ENCODE results near the gene ARPC1B. TPM values are rescaled to one million over a fixed set of nuclear protein-coding genes. Genes with fewer than 3 reads are reported as not detected.

ARPC1B gene
- total RNA-seq, 1 donor from 2014 or later, result 888 TPM

DNA sequence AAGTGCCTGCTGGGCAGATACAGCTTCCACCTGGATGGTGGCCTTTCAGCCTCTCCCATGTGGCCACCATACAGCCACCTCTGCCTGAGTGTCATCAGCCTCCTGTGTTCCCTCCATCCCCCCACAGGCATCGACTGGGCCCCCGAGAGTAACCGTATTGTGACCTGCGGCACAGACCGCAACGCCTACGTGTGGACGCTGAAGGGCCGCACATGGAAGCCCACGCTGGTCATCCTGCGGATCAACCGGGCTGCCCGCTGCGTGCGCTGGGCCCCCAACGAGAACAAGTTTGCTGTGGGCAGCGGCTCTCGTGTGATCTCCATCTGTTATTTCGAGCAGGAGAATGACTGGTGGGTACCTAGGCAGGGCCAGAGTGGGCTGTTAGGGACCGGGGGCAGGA lies 13.4 kb downstream of the ARPC1B start:
- no peak for DNase-seq (ENCODE audit: low read depth, low spot score)

GRCh38 chr7:99389772-99390171 lies 15.2 kb downstream of the ARPC1B start:
- no peak for DNase-seq (ENCODE audit: low read depth, low spot score)

- no peak for DNase-seq (ENCODE audit: low read depth, low spot score)
Measured at GRCh38 chr7:99390941-99391602, 16.5 kb downstream of the ARPC1B start.

DNA sequence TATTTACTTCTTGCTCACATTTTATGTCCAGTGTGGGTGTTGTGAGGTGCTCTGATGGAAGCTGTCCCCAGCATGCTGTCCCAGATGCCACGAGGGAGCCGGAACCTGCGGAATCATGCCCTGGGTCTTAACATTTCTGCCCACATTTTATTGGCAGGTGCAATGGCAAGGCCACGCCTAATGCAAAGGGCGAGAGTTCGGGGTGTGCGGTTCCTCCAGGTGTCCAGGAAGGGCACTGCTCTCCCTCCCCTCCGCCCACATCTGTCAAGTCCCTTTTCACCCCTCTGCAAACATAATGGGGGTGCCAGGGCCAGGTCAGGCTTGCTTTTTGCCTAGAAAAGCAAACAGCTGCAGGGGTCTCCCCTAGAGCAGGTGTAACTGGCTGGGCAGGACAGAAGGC lies 17.5 kb downstream of the ARPC1B start:
- no peak for DNase-seq (ENCODE audit: low read depth, low spot score)

- DNase-seq (ENCODE audit: low read depth, low spot score), result no peak
Measured at GRCh38 chr7:99392659-99393354, 18.3 kb downstream of the ARPC1B start.

DNA sequence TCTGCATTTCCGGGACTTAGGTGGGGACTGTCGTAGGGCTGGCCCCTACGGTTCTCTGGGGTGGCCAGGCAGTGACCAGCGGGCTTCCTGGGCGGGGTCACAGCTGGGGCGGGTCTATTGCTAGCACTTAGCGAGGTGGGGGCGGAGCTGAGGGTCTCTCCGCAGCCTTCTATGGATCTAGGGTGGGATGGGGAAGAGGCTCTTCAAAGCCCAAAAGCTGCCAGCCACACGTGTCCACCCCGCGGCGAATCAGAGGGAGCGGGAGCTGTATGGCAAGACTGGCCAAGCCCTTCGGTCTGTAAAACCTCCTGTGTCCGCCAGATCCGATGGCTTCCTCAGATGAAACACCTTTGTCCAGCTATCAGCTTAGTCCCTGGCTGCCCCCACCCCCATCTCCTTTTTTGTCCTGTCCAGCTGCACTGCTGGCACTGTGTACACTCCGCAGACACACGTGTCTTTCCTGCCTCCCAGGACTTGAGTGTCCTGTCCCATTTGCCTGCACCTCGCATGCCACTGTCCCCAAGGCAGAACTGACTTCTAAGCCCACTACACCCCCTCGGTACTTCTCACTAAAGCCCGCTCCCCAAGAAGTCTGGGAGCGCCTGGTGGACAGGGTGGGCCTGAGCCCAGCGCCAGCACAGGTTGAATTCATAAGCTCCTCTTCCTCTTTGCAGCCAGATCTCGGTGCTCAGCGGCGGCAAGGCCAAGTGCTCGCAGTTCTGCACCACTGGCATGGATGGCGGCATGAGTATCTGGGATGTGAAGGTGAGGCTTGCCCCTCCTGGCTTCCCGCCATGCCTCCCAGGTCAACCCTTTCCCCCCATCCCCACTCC lies 19.0 kb downstream of the ARPC1B start:
- DNase-seq (ENCODE audit: low read depth, low spot score), result no peak

DNA sequence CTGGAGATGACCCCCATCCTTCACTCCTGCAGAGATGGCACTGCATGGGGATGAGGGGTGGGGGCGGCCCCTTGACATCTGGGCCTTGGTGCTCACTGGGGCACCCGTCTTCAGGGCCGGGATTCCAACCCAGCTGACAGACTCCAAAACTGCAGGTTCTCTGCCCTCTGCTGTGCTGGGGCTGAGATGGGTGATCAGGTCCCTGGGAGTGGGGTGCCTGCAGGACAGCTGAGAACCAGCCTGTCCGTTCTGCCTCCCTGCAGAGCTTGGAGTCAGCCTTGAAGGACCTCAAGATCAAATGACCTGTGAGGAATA lies 19.6 kb downstream of the ARPC1B start:
- DNase-seq (ENCODE audit: low read depth, low spot score), result no peak

- no peak for DNase-seq (ENCODE audit: low read depth, low spot score)
Measured at GRCh38 chr7:99395616-99396327, 21.2 kb downstream of the ARPC1B start.

GRCh38 chr7:99396418-99397296 lies 22.1 kb downstream of the ARPC1B start:
- DNase-seq (ENCODE audit: low read depth, low spot score), result no peak

DNA sequence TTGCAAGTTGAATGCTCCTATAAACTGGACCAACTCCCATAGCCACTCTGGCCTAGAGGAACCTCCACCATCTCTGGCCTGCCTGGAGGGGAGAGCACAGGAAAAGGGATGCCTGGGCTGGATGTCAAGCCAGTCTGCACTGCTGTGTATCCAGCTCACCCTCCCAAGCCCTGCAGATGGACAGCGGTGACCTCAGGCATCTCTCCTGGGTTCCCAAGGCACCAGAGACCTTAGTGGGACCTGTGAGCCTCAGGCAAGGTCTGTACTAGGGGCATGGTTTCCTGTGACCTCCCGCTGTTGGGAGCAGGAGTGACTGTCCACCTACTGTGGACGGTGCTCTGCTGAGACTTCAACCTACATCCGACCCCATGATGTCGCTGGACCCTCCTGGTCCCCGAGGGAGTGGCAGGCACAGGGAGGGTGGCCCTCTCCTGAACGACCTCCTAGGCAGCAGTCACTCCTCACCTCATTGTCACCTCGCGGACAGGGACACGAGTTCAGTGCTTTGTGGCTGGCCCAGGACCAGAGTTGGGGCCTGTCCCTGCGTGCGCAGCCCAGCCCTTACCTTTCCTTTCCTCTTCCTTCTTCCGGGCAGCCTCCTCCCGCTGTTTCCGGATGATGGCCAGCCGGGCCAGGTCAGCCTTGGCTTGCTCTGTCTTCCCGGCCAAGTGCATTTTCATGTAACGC lies 22.9 kb downstream of the ARPC1B start:
- DNase-seq (ENCODE audit: low read depth, low spot score), result no peak

DNA sequence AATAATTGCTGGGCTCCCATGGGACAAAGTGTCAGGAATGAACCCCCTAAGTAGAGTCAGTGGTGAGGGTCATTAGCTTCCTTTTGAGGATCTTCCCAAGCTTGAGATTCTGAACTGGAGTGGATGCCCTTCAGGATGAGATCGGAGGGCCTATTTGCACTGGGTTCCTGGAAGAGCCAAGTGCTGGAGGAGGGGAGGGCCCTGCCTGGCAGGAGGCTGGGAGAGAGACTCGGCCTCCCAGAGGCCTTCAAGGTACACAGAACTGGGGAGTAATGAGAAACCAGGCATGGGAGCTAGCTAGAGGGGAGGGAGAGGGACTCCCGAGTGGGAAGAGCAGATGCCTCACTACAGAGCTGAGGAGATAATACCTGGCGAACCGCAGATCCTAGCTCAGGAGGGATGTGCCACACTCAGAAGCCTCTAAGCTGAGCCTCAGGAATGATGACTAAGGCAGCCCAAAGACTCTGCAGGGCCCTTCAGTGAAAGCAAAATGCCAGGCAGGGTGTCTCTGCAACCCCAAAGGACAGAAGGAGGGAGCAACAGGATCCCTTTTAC lies 24.4 kb downstream of the ARPC1B start:
- DNase-seq (ENCODE audit: low read depth, low spot score), result no peak

GRCh38 chr7:99399597-99399996 lies 25.1 kb downstream of the ARPC1B start:
- no peak for DNase-seq (ENCODE audit: low read depth, low spot score)

DNA sequence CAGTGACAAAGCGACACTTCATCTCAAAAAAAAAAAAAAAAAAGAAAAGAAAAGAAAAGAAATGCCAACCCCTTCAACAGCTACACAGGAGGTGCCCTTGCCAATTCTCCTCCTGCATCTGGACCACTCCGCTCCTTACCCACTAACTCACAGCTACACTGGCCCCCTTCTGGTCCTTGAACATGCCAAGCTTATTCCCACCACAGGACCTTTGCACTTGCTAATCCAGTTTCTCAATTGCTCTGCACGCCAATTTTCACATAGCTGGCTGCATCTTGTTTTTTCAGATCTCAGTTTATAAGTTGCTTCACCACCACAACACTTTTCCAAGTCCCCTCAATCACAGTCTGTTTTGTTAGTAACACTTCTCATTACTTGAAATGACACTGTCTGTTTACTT lies 28.3 kb downstream of the ARPC1B start:
- DNase-seq (ENCODE audit: low read depth, low spot score), result no peak

GRCh38 chr7:99403764-99404163 lies 29.2 kb downstream of the ARPC1B start:
- no peak for DNase-seq (ENCODE audit: low read depth, low spot score)

DNA sequence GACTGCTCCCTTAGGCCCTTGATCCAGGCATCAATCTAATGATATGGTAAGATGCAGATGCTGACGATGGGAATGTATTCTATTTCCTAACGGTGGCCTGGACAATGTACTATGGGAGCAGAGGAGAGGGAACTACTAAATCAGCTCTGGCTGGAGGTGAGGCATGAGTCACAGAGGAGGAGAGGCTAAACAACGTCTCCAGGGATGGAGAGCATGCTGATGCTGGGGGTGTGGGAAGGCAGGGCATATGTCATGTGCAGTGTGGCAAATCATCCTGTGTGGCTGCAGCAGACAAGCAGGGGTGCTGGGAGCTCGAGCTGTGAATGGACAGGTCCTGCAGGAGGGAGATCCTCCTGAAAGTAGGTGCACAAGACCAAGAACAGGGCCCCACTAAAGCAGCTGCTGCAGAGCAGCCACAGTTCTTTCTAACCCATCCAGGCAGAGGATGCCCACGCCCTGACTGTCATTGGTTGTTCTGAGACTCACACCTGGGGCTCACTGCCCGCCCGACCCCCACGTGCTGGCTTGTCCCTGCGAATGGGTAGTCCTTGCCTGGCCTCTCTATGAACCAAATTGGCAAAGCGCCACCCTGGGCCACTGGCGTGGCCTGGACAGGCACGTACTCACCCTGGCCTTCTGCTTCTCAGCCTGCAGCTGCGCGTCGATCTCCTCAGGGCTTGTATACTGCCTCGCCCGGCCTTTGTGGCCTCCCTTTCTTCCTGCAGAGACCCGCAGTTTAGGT lies 29.9 kb downstream of the ARPC1B start:
- DNase-seq (ENCODE audit: low read depth, low spot score), result no peak

- DNase-seq (ENCODE audit: low read depth, low spot score), result no peak
Measured at GRCh38 chr7:99404977-99405320, 30.4 kb downstream of the ARPC1B start.

DNA sequence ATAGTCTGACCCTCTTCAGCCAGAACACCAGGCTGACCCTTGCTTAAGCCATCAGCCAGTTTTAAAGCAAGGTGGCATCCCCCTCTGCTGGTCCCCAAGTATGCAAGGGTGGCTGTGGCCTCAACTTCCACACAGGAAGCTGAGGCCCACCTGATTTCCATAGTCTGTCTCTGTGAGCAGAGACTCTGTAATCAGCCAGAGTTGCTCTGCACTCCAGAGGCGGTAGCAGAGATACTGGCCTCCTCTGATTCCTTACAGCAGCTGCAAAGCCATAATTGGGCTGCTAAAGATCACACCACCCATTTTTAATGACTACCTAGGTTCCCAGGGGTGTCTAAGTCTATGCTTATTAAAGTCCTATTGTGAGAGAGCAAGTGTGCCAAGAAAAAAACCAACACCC lies 32.0 kb downstream of the ARPC1B start:
- no peak for DNase-seq (ENCODE audit: low read depth, low spot score)

DNA sequence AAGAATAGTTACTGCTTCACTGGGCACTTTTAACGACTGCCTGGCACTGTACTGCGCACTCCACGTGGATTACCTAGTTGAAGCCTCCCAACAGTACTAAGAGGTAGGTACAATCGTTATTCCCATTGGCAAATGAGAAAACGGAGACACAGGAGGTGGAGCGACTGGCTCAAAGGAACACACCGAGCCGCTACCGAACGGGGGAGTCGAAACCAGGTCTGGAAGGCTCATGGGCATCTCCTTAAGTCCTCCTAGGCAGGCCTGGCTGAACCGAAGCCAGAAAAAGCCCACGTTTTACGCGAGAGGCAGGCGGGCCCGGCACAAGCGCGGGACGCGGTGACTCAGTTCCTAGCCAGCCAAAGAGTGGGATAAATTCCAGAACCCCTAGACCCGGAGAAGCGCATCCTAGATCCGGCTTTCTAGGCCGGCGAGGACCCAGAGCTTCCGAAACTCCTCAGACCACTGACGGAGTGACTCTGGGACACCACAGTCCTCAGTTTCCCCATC lies 33.4 kb downstream of the ARPC1B start:
- DNase-seq (ENCODE audit: low read depth, low spot score), result peak; percentile 40

All from pulmonary artery endothelial cell (primary cell).